ENCODE measurements around the gene BTBD9.

DNA sequence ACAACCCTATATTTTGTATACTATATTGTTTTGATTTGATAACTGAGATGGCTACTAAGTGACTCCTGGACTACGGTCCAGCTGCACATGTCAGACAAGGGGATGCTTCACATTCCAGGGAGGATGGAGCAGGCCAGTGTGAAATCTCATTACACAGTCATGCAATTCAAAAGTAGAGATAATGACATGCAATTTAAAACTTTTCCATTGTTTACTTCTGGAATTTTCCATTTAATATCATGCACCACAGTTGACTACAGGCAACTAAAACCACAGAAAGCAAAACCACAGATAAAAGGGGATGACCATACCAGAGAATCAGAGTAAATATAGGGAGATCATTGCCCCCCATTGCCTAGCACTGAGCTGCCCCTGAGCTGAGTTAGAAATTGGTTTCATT is 366.4 kb downstream of the BTBD9 start:
- TF ChIP-seq, protein P1, sequence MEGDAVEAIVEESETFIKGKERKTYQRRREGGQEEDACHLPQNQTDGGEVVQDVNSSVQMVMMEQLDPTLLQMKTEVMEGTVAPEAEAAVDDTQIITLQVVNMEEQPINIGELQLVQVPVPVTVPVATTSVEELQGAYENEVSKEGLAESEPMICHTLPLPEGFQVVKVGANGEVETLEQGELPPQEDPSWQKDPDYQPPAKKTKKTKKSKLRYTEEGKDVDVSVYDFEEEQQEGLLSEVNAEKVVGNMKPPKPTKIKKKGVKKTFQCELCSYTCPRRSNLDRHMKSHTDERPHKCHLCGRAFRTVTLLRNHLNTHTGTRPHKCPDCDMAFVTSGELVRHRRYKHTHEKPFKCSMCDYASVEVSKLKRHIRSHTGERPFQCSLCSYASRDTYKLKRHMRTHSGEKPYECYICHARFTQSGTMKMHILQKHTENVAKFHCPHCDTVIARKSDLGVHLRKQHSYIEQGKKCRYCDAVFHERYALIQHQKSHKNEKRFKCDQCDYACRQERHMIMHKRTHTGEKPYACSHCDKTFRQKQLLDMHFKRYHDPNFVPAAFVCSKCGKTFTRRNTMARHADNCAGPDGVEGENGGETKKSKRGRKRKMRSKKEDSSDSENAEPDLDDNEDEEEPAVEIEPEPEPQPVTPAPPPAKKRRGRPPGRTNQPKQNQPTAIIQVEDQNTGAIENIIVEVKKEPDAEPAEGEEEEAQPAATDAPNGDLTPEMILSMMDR (IDR thresholded peaks at IDR 0.05) = no peak
- TF ChIP-seq POLR2AphosphoS5 (IDR thresholded peaks at IDR 0.05) = no peak
- TF ChIP-seq POLR2A (IDR thresholded peaks at IDR 0.05) = no peak
